ENCODE results near the gene DLGAP1. TPM values are rescaled to one million over a fixed set of nuclear protein-coding genes. Genes with fewer than 3 reads are reported as not detected.

The DLGAP1 gene
- total and polyA plus RNA-seq, 2 experiments from 2014 or later: 0.13 to 0.22 TPM

DNA sequence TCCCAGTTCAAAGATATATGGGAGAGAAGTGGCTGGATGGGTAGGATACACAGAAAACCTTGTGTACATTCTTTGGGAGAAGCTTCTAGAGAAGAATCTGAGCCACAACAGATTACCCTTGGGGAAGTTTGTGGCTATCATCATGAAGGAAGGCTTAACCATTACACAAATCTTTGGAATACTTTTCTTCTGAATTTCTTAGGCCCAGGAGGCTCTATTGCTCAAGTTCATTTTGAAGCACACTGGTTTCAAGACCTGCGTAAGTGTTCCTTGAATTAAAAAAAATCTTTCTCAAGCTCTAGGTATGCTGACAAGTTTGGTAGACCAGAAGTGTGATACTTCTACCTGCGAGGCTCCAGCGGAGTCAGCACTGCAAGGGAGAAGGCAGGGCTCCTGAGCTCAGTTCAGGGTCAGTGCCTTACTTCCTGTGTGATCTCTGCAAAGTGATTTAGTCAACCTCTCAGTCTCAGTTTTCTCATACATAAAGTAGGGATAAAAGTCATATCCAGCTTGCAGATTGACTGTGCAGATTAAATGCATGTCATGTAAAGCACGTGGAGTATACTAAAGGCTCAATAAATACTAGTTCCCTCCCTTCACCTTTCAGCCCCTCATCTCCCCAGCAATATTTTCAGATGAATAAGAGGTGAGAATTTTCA, 438.6 kb downstream of the DLGAP1 start:
- no peak for TF ChIP-seq EZH2phosphoT487 (IDR thresholded peaks at IDR 0.05; ENCODE audit: insufficient read depth, low read depth)
- no peak for TF ChIP-seq EZH2 (IDR thresholded peaks at IDR 0.05; ENCODE audit: insufficient read depth, poor library complexity, severe bottlenecking)

DNA sequence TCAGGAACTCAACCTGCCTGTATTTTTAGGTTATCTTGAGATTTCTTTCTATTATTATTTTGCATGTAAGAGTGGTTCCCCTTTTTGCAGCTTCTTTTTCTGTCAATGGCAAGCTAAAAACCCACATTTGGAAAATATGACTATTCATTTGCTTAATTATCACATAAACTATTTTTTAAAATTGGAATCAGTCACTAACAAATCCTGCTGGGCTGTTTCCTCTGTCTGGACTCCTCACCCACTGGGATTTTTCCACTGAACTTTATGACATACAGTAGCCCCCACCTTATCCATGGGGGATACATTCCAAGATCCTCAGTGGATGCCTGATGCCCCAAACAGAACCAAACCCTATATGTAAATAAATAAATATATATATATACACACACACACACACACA, 447.3 kb downstream of the DLGAP1 start:
- Histone ChIP-seq H3K4me3 (no peak overlapping the region), H3K9me2 (ENCODE audit: insufficient read depth) (no peaks in the 10 kb centered on the region), H3K36me3 (ENCODE audit: low read depth) (no peaks in the 10 kb centered on the region), H3K4me2 (ENCODE audit: unreplicated experiment) (no peak overlapping the region), H3K9me3 (ENCODE audit: low read depth) (no peaks in the 10 kb centered on the region), H3K27me3 (replicated peaks; ENCODE audit: insufficient read depth) (no peaks in the 10 kb centered on the region), H3K4me1 (ENCODE audit: insufficient read depth) (peaks cover 12% of the 10 kb centered on the region), H3F3A (ENCODE audit: insufficient read depth) (no peaks in the 10 kb centered on the region), H3K27ac (no peak overlapping the region), H4K20me1 (ENCODE audit: insufficient read depth) (no peaks in the 10 kb centered on the region), H3K9ac (no peak overlapping the region), H2AFZ (no peak overlapping the region), H3K79me2 (ENCODE audit: insufficient read depth) (no peaks in the 10 kb centered on the region)
- DNase-seq: no peak
- TF ChIP-seq EZH2phosphoT487 (IDR thresholded peaks at IDR 0.05; ENCODE audit: insufficient read depth, low read depth) (no peak), EZH2 (IDR thresholded peaks at IDR 0.05; ENCODE audit: insufficient read depth, poor library complexity, severe bottlenecking) (no peak)
- in situ Hi-C loops (cut with MboI): no loop called here

More for the DNA sequence above, 438.6 kb downstream of the DLGAP1 start:
- Histone ChIP-seq H3K36me3 (ENCODE audit: low read depth) (no peaks in the 10 kb centered on the region), H3K4me2 (ENCODE audit: unreplicated experiment) (no peak overlapping the region), H3K9me2 (ENCODE audit: insufficient read depth) (no peaks in the 10 kb centered on the region), H3K9me3 (ENCODE audit: low read depth) (no peaks in the 10 kb centered on the region), H3K79me2 (ENCODE audit: insufficient read depth) (no peaks in the 10 kb centered on the region), H3K27ac (no peak overlapping the region), H3F3A (ENCODE audit: insufficient read depth) (no peaks in the 10 kb centered on the region), H2AFZ (no peak overlapping the region), H4K20me1 (ENCODE audit: insufficient read depth) (no peaks in the 10 kb centered on the region), H3K4me3 (no peak overlapping the region), H3K9ac (no peak overlapping the region), H3K4me1 (ENCODE audit: insufficient read depth) (0 out of 2 replicates have a peak, but pooled peaks cover 4% of the 10 kb centered on the region), H3K27me3 (replicated peaks; ENCODE audit: insufficient read depth) (peaks cover 4% of the 10 kb centered on the region; the same call in 1 of the 2 replicates)
- DNase-seq: peak; percentile 37
- in situ Hi-C loops (cut with MboI): no loop called here
- 44 to 53% methylated on average over 4 of the region's 4 CpGs for WGBS, 2 experiments (ENCODE audit: low coverage in 1 of 2, low lambda C conversion rate in 2 of 2, missing lambda C conversion rate in 2 of 2)

DNA sequence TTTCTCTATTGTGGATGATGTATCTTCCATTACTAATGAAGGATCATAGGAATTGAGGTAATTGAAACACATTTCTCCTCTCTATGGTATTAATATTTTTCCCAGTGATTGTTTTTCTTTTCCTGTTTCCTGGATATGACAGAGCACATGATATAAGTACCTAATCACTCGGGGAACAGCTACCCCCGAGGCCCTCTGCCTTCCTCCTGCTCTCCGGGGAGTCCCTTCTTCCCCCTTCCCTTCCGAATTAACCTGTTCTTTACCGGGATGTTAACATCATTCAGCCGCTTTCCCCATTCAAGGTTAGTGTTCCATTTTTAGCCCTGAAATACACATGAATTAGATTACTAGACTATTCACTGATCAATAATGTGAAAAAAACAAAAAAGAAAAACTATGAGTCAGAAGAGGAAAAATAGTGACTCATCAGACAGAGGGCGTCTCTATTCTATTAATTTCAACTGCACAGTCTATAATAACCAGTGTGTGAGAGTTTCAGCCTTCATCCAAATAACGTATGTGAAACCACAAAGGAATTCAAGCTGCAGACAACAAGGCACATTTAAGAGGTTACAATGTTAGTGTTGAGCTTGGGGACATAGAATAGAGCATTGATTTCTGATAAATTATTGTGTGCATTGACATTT, 450.8 kb downstream of the DLGAP1 start:
- Histone ChIP-seq H3K4me1 (ENCODE audit: insufficient read depth) (peaks cover 12% of the 10 kb centered on the region), H3K4me2 (ENCODE audit: unreplicated experiment) (peak overlapping the region; percentile 61), H2AFZ (peak overlapping the region; percentile 43; the same call in 1 of the 2 replicates), H3K36me3 (ENCODE audit: low read depth) (no peaks in the 10 kb centered on the region), H3K27ac (no peak overlapping the region), H3K9ac (no peak overlapping the region), H3K27me3 (replicated peaks; ENCODE audit: insufficient read depth) (no peaks in the 10 kb centered on the region), H3F3A (ENCODE audit: insufficient read depth) (no peaks in the 10 kb centered on the region), H3K4me3 (peak overlapping the region; percentile 45), H3K79me2 (ENCODE audit: insufficient read depth) (no peaks in the 10 kb centered on the region), H4K20me1 (ENCODE audit: insufficient read depth) (no peaks in the 10 kb centered on the region), H3K9me3 (ENCODE audit: low read depth) (no peaks in the 10 kb centered on the region), H3K9me2 (ENCODE audit: insufficient read depth) (no peaks in the 10 kb centered on the region)
- no peak for TF ChIP-seq EZH2 (IDR thresholded peaks at IDR 0.05; ENCODE audit: insufficient read depth, poor library complexity, severe bottlenecking)
- no peak for TF ChIP-seq EZH2phosphoT487 (IDR thresholded peaks at IDR 0.05; ENCODE audit: insufficient read depth, low read depth)
- WGBS, 2 experiments (ENCODE audit: low coverage in 1 of 2, low lambda C conversion rate in 2 of 2, missing lambda C conversion rate in 2 of 2): 8 to 9% methylated on average over 8 of the region's 8 CpGs
- peak; percentile 64 for DNase-seq
- in situ Hi-C loops (cut with MboI): no loop called here

DNA sequence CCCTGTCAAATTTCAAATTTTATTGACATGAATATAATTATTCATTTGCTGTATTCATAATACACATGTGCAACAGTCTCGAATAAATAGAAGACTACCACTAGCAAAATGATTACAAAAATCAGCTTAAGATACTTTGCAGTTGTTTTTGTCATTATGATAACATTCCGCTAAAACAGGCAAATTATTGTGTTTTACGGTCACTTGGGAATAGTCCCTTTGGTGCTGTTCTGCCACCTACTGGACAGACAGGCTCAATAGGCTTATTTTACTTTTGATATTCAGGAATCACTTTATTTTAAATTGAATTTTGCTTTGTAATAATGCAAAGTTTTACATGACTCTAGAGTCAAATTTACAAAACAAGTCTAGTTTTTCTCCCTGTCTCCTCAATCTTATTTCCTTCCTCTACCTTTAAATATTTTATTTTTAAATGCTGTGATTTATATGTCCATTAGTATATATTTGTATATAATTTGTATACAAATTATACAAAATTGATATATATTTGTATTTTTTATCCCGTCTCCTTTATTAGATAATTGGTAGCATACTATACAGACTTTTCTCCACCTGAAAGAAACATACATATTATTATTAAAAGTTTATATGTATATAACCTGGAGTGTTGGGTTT, 456.3 kb downstream of the DLGAP1 start:
- TF ChIP-seq EZH2 (IDR thresholded peaks at IDR 0.05; ENCODE audit: insufficient read depth, poor library complexity, severe bottlenecking): no peak
- TF ChIP-seq EZH2phosphoT487 (IDR thresholded peaks at IDR 0.05; ENCODE audit: insufficient read depth, low read depth): no peak
- Histone ChIP-seq H3K36me3 (ENCODE audit: low read depth) (no peaks in the 10 kb centered on the region), H3F3A (ENCODE audit: insufficient read depth) (no peaks in the 10 kb centered on the region), H3K4me2 (ENCODE audit: unreplicated experiment) (peak overlapping the region; percentile 76), H2AFZ (0 out of 2 replicates have a peak overlapping the region, but pooled peaks have one; percentile 9), H3K4me1 (ENCODE audit: insufficient read depth) (peaks cover 5% of the 10 kb centered on the region; the same call in 1 of the 2 replicates), H3K9ac (0 out of 2 replicates have a peak overlapping the region, but pooled peaks have one; percentile 7), H3K4me3 (peak overlapping the region; percentile 52), H4K20me1 (ENCODE audit: insufficient read depth) (no peaks in the 10 kb centered on the region), H3K79me2 (ENCODE audit: insufficient read depth) (no peaks in the 10 kb centered on the region), H3K9me2 (ENCODE audit: insufficient read depth) (no peaks in the 10 kb centered on the region), H3K9me3 (ENCODE audit: low read depth) (no peaks in the 10 kb centered on the region), H3K27ac (no peak overlapping the region), H3K27me3 (replicated peaks; ENCODE audit: insufficient read depth) (no peaks in the 10 kb centered on the region)
- DNase-seq: peak; percentile 77
- WGBS, 2 experiments (ENCODE audit: low coverage in 1 of 2, low lambda C conversion rate in 2 of 2, missing lambda C conversion rate in 2 of 2): 1 to 3% methylated on average over 4 of the region's 4 CpGs
- in situ Hi-C loops (cut with MboI): loop anchor here (10.0 to 25.0 kb wide), 2 partner anchors 124 to 712 kb away; no protein-coding TSS in a partner anchor
